Activated T-cell treated with anti-CD3 and anti-CD28 coated beads, Interleukin-2, amount 50 U/mL, for 72 hours (primary cell): ENCODE results near the gene NAT9. TPM values are rescaled to one million over a fixed set of nuclear protein-coding genes. Genes with fewer than 3 reads are reported as not detected.

ENCODE experiments used
- ATAC-seq, 2 donors: fragments of 150-1000 bp; cut with Tn5 transposase; replicated peaks in 1 of 2; 2 replicates each; pipeline ENCODE4 v1.10.0; 2021; ENCODE audit warnings: moderate library complexity in 2 of 2, mild to moderate bottlenecking in 1 of 2
- DNase-seq, 2 donors: peaks; one replicate each; pipeline ENCODE4 v3.0.0; 2021 to 2022; ENCODE audit warnings: mixed read lengths in 1 of 2
- H3K27ac Mint-ChIP-seq: one replicate; pipeline ENCODE4 v1.8.0; 2022; ENCODE audit warnings: mild to moderate bottlenecking, moderate library complexity, mixed read lengths
- H3K27me3 Mint-ChIP-seq: one replicate; pipeline ENCODE4 v1.8.0; 2022; ENCODE audit warnings: low read depth, mixed read lengths
- H3K36me3 Mint-ChIP-seq, 2 donors: one replicate each; pipeline ENCODE4 v1.8.0; 2022; ENCODE audit warnings: mixed read lengths in 2 of 2, mild to moderate bottlenecking in 1 of 2; ENCODE audit not compliant: insufficient read depth in 2 of 2
- H3K4me1 Mint-ChIP-seq: one replicate; pipeline ENCODE4 v1.8.0; 2022; ENCODE audit warnings: low read depth, mixed read lengths
- H3K4me3 Mint-ChIP-seq, 2 donors: one replicate each; pipeline ENCODE4 v1.8.0; 2022; ENCODE audit warnings: mild to moderate bottlenecking in 2 of 2, mixed read lengths in 2 of 2, moderate library complexity in 2 of 2
- H3K9me3 Mint-ChIP-seq, 2 donors: one replicate each; pipeline ENCODE4 v1.8.0; 2022; ENCODE audit warnings: mixed read lengths in 2 of 2
- total RNA-seq, 2 donors: library from RNA; stranded (reverse); gene quantifications; one replicate each; pipeline ENCODE4 v1.2.3, GENCODE V29; 2022

Gene NAT9
- total RNA-seq, 2 donors from 2014 or later: 49.7 to 58.4 TPM

GRCh38 chr17:74749279-74750038 is 26.7 kb downstream of the NAT9 start:
- peak; percentile 19 to 21 for ATAC-seq
- Mint-ChIP-seq H3K27me3 (no peaks in the 10 kb centered on the region), H3K36me3 (peaks cover 10 to 11% of the 10 kb centered on the region in 2 donors), H3K4me1 (peaks cover 63% of the 10 kb centered on the region), H3K4me3 (peak overlapping the region; percentile 92 to 97), H3K9me3 (no peaks in the 10 kb centered on the region), H3K27ac (peak overlapping the region; percentile 92)
- DNase-seq: peak; percentile 67 to 68

- peaks cover 66% of the 10 kb centered on the region for H3K4me1 Mint-ChIP-seq
- H3K9me3 Mint-ChIP-seq: peaks cover 0 to 3% of the 10 kb centered on the region in 2 donors
- ATAC-seq (peak; percentile 86 to 89), DNase-seq (peak; percentile 96 to 98)
- peaks cover 11 to 15% of the 10 kb centered on the region in 2 donors for H3K36me3 Mint-ChIP-seq
- H3K4me3 Mint-ChIP-seq: peak within 1 kb of the TSS; percentile 92 to 97
- H3K27ac Mint-ChIP-seq: peak within 1 kb of the TSS; percentile 92
- H3K27me3 Mint-ChIP-seq: no peaks in the 10 kb centered on the region
Measured at GRCh38 chr17:74748529-74749278, 27.4 kb downstream of the NAT9 start, which contains the start of gene NHERF1. Gene NHERF1 (plus strand): TSS chr17:74748628. CDS start chr17:74748847, 219 bp downstream.

GRCh38 chr17:74748279-74748528 is 27.9 kb downstream of the NAT9 start:
- H3K4me3 Mint-ChIP-seq: peak overlapping the region; percentile 76 to 97
- H3K36me3 Mint-ChIP-seq: peaks cover 12 to 18% of the 10 kb centered on the region in 2 donors
- ATAC-seq: no peak
- no peaks in the 10 kb centered on the region for H3K27me3 Mint-ChIP-seq
- DNase-seq: no peak
- H3K9me3 Mint-ChIP-seq: peaks cover 0 to 3% of the 10 kb centered on the region in 2 donors
- no peak overlapping the region for H3K27ac Mint-ChIP-seq
- peaks cover 66% of the 10 kb centered on the region for H3K4me1 Mint-ChIP-seq

DNA sequence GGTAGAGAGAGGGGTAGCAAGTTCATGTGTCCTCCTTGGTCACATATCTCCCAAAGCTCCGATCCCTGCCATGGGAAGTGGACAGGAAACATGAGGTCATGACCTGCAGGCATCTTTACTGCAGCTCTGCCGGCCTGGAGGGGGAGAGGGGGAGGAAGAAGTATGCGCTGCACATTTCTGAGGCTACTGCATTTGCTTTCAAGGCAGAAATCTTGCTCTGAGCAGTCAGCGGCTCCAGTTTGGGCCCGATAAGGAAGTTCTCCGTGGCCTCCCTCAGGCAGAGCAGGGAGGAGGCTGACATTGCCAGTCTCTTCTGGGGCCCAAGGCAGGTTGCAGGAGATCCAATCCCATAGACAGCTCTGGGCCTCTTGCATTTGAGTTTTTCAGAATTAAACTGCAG is 29.2 kb downstream of the NAT9 start:
- Mint-ChIP-seq H3K27me3 (no peaks in the 10 kb centered on the region), H3K4me1 (peaks cover 66% of the 10 kb centered on the region)
- no peak for ATAC-seq

DNA sequence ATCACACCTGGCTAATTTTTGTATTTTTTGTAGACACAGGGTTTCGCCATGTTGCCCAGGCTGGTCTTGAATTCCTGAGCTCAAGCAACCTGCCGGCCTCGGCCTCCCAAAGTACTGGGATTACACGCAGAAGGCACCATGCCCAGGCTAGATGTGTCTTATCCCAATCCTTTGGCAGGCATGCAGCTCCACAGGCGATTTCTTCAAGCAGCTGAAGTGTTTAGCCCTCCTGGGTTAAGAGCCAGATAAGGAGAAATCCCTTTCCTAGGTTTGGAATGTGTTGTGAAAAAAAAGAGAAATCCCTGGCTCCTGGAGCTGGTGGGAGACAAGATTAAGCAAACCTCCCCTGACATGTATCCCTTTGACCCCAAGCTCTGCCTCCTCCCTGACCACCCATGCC is 29.8 kb downstream of the NAT9 start:
- peaks cover 0 to 3% of the 10 kb centered on the region in 2 donors for H3K9me3 Mint-ChIP-seq
- DNase-seq: no peak
- ATAC-seq: no peak
- H3K27me3 Mint-ChIP-seq: no peaks in the 10 kb centered on the region
- peaks cover 66% of the 10 kb centered on the region for H3K4me1 Mint-ChIP-seq
- peaks cover 9 to 10% of the 10 kb centered on the region in 2 donors for H3K36me3 Mint-ChIP-seq
- no peak overlapping the region for H3K27ac Mint-ChIP-seq
- peak overlapping the region in 1 of 2 donors; percentile 76 for H3K4me3 Mint-ChIP-seq

More for the DNA sequence above, 29.2 kb downstream of the NAT9 start:
- Mint-ChIP-seq H3K36me3 (peaks cover 9 to 10% of the 10 kb centered on the region in 2 donors), H3K27ac (no peak overlapping the region), H3K9me3 (peaks cover 0 to 3% of the 10 kb centered on the region in 2 donors), H3K4me3 (peak overlapping the region; percentile 76)
- DNase-seq: no peak

DNA sequence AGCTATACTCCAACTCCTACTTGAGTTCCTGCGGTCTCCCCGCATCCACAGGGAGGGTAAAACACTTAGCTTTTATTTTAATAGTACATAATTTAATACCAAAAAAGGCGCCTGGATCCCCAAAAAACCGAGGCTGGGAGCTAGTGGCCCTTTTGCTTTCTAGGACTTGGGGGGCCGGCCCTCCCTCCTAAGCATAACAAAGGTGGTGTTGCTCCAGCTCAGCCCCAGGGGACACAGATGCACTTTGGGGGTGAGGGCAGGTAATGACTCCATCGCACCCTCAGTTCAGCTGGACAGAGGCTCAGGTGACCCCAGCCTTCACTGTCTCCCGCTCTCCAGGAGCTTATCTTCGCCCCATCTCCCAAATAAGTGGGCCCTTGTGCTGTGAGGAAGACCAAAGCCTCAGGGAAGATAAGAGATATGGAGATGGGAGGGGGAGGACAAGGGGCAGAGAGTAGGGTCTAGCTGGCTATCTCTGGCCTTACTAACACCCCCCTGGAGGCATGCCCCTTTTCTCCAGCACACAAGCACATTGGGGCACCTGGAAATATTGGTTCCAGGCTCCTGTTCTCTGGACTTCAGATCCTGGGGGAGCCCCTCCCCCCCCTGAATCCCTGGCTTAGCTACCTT is 30.5 kb downstream of the NAT9 start:
- no peak overlapping the region for H3K27ac Mint-ChIP-seq
- ATAC-seq (no peak), DNase-seq (no peak)
- H3K36me3 Mint-ChIP-seq: peaks cover 7 to 10% of the 10 kb centered on the region in 2 donors
- H3K27me3 Mint-ChIP-seq: no peaks in the 10 kb centered on the region
- H3K4me3 Mint-ChIP-seq: no peak overlapping the region
- H3K9me3 Mint-ChIP-seq: peaks cover 0 to 3% of the 10 kb centered on the region in 2 donors
- peaks cover 66% of the 10 kb centered on the region for H3K4me1 Mint-ChIP-seq

GRCh38 chr17:74744714-74745547 is 31.2 kb downstream of the NAT9 start:
- H3K4me1 Mint-ChIP-seq: peaks cover 65% of the 10 kb centered on the region
- H3K4me3 Mint-ChIP-seq: peak overlapping the region; percentile 15 to 36
- peaks cover 0 to 3% of the 10 kb centered on the region in 2 donors for H3K9me3 Mint-ChIP-seq
- no peak overlapping the region for H3K27ac Mint-ChIP-seq
- no peaks in the 10 kb centered on the region for H3K27me3 Mint-ChIP-seq
- ATAC-seq (peak; percentile 14 to 26), DNase-seq (peak; percentile 85 to 97)
- H3K36me3 Mint-ChIP-seq: peaks cover 7 to 10% of the 10 kb centered on the region in 2 donors

- ATAC-seq (no peak), DNase-seq (no peak)
- Mint-ChIP-seq H3K4me1 (peaks cover 64% of the 10 kb centered on the region), H3K36me3 (peaks cover 2 to 7% of the 10 kb centered on the region in 2 donors), H3K27me3 (no peaks in the 10 kb centered on the region), H3K9me3 (peaks cover 0 to 3% of the 10 kb centered on the region in 2 donors), H3K27ac (no peak overlapping the region), H3K4me3 (peak overlapping the region; percentile 15 to 36)
Measured at GRCh38 chr17:74744349-74744713, 31.8 kb downstream of the NAT9 start.

GRCh38 chr17:74743755-74744154 is 32.4 kb downstream of the NAT9 start:
- ATAC-seq (no peak), DNase-seq (no peak)
- Mint-ChIP-seq H3K27me3 (no peaks in the 10 kb centered on the region), H3K4me1 (peaks cover 70% of the 10 kb centered on the region), H3K36me3 (peaks cover 2 to 7% of the 10 kb centered on the region in 2 donors), H3K4me3 (no peak overlapping the region), H3K9me3 (peaks cover 0 to 3% of the 10 kb centered on the region in 2 donors), H3K27ac (no peak overlapping the region)

GRCh38 chr17:74742978-74743545 is 33.1 kb downstream of the NAT9 start:
- peaks cover 0 to 3% of the 10 kb centered on the region in 2 donors for H3K9me3 Mint-ChIP-seq
- H3K4me3 Mint-ChIP-seq: peak overlapping the region; percentile 51 to 80
- peaks cover 2 to 7% of the 10 kb centered on the region in 2 donors for H3K36me3 Mint-ChIP-seq
- DNase-seq (no peak), ATAC-seq (no peak)
- H3K27me3 Mint-ChIP-seq: no peaks in the 10 kb centered on the region
- H3K4me1 Mint-ChIP-seq: peaks cover 77% of the 10 kb centered on the region
- peak overlapping the region; percentile 82 for H3K27ac Mint-ChIP-seq

DNA sequence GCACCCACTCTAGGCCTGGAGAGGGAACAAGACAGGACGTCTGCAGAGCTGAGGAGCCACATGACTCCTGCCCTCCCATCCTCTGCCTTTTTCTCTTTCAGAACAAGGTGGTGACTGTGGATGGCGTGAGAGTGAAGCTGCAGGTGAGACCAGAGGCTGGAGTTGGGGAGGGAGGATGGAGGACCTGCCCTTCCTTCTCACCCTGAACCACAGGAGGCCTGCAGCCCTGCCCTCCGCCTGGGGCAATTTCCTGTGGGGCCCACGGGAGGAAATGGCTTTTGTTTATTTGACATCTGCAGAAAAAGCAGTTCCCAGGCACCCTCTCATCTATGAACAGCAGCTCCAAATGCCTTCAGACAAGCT is 34.0 kb downstream of the NAT9 start:
- Mint-ChIP-seq H3K9me3 (peaks cover 0 to 3% of the 10 kb centered on the region in 2 donors), H3K27me3 (no peaks in the 10 kb centered on the region), H3K27ac (peak overlapping the region; percentile 55), H3K36me3 (peaks cover 2 to 7% of the 10 kb centered on the region in 2 donors), H3K4me1 (peaks cover 77% of the 10 kb centered on the region), H3K4me3 (peak overlapping the region; percentile 71 to 80)
- peak; percentile 24 to 27 for ATAC-seq
- DNase-seq: peak; percentile 58 to 74
